ENCODE results near the gene TELO2.

TELO2 gene

DNA sequence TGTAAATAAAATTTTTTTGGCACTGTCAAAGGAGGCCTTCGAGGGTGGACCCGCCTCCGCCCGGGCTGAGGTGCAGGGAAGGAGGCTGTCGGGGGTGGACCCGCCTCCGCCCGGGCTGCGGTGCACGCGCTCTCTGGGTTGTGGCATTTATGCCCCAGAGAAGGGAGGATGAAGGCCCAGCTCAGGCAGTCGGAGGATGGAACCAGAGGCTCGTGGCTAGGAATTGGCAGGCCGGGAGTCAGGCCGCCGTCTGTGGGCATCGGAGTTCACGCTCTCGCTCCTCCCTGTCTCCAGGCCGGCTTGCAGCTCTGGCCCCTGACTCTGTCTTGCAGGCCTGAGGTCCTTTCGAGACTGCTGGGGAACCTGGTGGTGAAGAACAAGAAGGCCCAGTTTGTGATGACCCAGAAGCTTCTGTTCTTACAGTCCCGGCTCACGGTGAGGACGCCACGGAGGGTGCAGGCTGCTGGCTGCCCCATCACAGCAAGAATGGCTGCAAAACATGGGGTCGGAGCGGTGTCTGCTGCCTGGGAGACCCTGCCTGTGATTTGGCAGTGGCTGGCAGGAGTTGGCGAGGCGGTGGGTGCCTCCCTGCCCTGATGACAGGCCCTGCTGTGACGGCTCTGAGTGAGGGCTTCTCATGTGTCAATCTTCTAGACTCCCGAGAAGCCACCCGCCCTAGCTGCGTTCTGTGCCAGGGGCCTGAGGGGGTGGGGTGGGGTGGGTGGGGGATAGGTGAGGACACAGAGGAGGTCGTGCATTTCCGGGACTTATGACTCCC, 5.9 kb downstream of the TELO2 start:
- no peak for DNase-seq

DNA sequence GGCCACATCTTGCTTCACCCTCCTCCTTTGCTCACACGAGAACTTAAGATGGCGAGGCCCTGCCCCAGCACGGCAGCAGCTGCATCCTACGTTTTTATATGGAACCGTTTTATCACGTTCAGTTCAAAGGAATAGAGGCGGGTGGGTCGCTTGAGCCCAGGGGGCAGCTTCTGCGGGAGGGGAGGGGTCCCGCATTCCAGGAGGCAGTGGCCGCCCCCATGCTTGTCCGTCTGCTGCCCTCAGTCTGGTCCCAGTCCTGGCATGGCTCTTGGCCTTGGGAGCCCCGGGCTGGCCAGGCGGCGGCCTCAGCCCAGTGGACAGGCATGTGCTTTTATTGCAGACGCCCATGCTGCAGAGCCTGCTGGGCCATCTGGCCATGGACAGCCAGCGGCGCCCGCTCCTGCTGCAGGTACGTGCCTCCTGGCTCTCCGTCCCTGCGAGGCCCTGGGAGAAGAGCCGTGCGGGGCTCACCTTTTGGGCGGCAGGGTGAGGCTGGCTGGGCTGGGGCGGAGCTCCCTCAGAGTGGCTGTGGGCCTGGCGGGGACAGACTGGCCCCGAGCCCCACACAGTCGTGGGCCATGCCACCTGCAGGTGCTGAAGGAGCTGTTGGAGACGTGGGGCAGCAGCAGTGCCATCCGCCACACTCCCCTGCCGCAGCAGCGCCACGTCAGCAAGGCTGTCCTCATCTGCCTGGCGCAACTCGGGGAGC, 6.8 kb downstream of the TELO2 start:
- DNase-seq = no peak

DNA sequence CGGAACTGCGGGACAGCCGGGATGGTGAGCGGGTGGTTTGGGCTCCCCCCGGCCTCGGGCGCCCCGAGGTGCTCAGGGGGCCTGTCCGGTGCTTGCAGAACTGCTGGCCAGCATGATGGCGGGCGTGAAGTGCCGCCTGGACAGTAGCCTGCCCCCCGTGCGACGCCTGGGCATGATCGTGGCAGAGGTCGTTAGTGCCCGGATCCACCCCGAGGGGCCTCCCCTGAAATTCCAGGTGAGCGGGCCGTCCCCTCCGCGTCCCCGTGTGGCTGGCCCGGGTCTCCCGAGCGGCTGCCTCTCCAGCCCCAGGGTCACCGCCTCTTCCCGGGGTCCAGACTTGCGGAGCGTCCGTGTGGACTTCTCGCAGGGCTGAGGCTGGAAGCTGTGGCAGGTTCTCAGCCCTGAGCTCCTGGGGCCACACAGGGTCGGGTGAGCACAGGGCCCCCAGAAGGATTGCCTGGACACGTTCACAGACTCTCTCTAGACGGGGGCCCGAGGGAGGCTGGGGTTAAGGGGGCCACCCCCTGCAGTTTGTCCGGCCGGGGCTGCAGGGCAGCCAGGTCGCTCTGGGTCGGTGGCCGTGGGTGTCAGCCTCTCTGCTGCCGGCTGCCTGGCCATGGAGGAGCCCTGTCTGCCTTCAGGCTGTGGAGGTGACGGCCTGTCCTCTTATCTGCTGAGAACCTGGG, 7.4 kb downstream of the TELO2 start:
- no peak for DNase-seq

DNA sequence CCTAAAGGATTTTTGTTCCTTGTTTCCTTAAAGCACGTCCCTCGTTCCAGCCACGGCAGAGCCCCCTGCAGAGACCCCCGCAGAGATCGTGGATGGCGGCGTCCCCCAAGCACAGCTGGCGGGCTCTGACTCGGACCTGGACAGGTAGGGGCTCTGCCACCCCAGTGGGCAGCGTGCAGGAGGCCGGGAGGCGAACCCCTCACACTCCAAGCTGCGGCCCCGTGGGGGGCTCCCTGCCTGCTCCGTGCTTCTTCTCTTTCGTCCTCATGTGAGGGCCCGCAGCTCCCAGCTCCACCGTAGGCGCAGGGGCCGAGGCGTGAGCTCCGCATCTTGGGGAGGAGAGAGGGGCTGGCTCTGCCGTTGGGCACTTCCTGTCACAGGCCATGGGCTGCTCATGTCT, 8.5 kb downstream of the TELO2 start:
- DNase-seq = no peak

DNA sequence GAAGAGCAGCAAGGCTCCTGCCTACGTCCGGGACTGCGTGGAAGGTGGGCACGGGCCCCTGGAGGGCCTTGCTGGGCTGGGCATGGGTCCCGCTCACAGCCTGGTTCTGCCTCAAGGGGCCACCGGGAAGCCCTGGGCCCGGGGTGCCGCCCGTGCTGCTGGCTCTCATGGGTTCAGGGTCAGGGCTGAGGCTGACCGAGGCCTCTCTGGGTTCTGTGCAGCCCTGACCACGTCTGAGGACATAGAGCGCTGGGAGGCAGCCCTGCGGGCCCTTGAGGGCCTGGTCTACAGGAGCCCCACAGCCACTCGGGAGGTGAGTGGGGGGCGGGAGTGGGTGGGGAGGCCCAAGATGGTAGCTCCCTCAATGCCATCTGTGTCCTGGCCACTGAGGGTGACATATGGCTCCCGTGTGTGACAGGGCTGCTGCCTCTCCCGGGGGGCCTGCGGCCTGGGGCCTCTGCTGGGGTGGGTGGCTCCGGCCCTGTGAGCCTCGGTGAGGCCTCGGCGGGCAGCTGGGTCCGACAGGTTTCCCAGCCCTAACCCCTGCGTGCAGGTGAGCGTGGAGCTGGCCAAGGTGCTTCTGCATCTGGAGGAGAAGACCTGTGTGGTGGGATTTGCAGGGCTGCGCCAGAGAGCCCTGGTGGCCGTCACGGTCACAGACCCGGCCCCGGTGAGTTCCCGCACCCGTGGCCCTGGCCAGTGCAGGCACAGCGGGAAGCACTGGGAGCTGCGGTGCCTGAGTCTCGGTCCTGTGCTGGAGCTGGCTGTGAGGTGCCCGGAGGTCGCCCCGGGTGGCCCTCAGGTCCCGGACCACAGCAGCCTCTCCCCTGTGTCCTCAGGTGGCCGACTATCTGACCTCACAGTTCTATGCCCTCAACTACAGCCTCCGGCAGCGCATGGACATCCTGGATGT, 9.2 kb downstream of the TELO2 start:
- no peak for DNase-seq

DNA sequence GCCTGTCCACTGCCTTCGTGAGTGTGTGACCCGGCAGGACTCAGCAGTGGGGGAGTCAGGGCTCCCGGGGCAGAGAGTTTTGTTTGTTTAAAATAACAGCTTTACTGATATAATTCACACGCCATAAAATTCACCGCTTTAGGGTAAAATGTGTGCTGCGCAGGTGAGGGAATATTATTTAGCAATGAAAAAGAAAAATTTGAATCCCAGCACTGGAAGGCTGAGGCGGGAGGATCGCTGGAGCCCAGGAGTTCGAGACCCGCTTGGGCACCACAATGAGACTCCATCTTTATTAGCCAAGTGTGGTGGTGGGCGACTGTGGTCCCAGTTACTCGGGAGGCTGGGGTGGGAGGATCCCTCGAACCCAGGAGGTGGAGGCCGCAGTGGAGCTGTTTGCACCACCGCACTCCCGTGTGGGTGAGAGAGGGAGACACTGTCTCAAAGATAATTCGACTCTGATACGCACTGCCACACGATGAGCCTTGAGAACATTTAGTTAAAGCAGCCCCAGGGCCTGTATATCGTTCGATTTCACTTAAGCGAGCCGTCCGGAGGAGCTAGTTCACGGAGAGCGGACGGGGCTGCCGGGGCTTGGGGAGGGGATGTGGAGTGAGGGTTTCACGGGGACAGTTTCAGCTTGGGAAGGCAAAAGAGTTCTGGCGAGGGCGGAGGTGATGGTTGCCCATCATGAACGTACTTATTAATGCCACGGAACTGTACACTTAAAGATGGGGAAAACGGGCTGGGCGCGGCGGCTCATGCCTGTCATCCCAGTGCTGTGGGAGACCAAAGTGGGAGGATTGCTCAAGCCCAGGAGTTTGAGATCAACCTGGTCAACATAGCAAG, 10.2 kb downstream of the TELO2 start:
- no peak for DNase-seq

DNA sequence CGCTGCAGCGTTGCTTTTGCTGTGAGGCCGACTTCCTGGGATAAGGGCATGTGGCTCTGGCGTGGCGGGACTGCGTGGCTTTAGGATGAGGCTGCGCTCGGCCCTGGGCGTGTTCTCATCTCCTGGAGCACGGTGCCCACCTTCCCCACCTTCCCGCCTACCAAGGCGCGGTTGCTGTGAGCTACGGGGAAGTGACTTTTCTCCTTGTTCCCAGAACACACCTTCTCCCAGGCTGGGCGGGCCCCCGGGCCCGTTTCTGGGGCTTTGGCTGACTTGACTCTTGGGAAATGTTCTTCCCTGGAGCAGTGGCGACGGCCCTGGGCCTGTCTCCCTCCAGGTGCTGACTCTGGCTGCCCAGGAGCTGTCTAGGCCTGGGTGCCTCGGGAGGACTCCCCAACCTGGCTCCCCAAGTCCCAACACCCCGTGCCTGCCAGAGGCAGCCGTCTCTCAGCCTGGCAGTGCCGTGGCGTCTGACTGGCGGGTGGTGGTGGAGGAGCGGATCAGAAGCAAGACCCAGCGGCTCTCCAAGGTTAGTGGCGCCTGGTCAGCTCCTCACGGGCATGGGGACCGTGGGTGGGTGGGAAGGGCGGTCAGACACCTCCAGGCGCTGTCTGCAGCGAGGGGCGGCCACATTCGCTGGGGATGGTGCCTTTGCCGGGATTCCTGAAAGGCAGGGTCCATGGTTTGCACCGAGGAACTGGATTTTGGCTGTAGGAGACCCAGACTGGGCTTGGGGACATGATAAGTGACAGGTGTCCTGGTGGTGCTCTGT, 12.1 kb downstream of the TELO2 start:
- no peak for DNase-seq

DNA sequence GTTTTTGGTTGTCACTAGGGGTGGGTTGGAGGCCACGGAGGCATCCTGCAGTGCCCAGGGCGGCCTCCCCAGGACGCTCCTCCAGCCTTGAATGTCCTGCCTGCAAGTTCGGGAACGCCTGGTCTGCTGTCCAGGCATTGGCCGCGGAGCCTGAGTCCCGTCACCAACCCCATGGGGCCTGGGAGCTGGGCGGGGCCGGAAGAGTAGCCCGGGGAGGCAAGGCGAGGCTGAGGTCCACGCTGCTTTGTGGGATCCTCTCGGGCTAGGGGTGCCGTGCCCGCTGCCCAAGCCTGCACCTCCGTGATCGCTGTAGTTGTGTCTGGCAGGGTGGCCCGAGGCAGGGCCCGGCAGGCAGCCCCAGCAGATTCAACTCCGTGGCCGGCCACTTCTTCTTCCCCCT, 12.8 kb downstream of the TELO2 start:
- no peak for DNase-seq

DNA sequence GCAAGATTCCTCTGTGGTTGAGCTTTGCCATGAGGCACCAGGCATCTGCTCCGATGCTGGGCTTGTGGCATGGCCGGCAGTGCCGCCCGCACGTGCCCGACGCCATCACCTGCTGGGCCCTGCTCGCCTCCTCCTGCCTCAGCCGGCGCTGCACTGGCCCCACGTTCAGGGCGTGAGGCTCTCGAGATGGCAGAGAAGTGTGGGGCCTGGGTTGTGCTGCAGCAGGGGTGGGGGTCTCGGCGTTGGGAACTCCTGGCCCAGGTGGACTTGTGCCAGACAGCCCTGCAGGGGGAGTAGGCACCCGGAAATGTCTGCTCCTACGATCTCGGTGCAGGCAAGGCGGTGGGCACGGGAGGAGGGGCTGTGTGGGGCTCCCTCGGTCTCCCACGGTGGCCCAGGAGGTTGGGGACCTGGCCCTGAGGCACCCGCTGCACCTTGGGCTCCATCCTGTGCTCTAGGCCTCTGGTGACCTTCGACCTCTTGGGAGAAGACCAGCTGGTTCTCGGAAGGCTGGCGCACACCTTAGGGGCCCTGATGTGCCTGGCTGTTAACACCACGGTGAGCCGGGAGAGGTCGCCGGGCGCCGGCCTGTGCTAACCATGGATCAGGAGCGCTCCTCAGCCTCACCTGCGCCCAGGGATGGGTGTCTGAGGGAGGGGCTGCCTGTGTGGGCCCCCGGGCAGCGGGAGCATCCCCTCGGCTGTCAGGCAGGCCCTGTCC, 13.5 kb downstream of the TELO2 start:
- DNase-seq = no peak

DNA sequence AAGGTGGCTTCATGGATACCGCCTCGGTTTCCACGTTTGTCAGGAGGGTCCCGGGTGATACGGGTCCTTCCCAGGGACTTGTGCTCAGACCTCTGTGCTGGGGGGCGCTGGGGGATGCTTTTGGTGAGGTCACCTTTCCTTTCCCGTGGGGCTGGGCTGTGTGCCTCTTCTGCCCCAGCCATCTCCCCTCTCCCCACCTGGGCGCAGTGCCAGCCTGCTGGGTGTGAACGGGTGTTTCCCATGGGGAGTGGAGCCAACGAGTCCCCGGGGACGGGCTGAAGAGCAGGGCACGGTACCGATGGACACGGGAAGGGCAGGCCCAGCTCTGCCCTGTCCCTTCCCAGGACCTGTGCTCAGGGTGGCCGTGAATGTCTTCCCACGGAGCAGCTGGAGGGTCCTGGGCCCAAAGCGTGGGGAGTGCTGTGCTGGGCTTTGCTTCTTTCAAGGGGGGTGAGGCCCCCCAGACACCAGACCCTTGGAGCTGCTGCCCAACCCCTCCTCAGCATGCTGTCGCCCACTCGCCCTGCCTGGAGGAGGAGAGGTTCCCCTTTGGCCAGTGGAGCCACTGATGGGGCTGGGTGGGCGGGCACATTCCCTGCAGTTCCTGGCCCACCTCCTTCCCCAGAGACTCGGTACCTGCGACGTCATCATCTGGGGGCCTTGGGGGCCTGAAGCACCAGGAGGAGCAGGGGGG, 15.5 kb downstream of the TELO2 start:
- no peak for DNase-seq

DNA sequence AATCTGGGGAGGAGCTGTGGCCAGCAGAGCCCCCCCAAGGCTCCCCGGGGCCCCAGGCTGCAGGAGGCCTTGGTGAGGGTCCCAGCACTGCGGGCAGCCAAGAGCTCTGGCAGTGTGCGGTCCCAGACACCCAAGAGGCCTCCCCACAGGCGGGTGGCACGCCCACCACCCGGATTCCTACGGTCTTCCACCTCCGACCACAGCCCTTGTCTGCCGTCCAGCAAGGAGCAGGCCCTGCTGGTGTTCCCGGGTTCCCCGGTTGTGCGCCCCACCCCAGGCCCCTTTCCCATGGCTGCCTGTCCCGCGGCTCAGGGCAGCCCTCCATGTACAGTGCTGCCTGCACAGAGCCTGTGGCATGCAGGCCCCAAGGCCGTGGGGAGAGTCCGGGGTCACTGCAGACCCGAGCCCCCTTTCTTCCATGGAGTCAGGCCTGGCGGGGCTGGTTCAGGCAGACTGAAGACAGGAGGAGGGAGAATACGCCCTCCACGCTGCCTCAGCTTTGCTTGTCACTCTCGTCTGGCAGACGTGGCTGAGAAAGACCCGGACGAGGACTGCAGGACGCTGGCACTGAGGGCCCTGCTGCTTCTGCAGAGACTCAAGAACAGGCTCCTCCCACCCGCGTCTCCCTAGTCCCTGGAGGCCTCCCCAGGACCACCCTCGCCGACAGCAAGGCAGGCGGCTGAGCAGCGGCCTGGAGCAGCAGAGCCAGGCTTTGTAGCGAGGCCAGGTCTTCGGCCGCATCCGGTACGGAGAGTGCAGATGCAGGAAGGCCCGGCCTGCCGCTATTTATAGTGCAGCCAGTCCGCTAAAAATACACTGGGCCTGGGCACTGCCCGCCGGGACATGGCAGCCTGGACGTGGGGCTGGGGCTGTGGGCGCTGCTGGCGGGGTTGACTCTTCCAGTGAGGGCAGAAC, 16.4 kb downstream of the TELO2 start:
- DNase-seq = peak in 4 of 56 donors; percentile 24 to 34 (median 30)

DNA sequence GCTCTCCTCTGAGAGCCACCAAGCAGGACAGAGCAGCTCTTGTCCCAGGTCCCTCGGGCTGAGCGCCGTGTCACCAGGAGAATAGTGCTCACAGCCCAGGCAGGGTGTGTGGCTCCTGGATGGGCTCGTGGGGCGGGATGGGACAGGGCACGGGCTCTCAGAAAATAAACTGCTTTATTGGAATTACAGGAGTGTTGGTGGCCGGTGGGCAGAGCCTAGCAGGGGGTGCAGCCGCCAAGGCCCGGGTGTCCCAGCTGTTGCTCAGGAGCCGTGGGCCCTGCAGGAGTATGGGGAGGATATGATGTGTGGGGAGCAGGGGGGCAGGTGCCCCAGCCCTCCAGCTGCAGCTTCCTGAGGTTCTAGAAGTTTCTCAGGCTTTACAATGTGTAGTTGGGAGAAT, 17.1 kb downstream of the TELO2 start:
- no peak for DNase-seq

DNA sequence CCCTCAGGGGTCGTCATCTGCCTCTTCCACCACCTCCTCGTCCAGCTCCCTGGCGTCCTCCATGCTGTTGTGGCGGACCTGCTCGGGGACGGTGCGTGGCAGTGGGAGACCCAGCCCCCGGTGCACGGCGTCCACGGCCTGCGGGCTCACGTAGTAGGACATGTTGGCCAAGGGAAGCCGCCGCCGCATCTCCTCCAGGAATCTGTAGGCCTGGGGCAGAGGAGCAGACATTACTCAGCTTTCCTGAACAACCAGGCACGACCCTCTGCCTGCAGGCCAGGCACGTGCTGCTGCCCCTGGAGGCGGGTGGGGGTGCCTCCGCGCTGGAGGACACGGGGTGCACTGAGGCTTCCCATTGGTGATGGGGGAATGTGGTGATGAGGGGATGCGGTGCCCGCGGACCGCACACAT, 17.8 kb downstream of the TELO2 start:
- DNase-seq = no peak

DNA sequence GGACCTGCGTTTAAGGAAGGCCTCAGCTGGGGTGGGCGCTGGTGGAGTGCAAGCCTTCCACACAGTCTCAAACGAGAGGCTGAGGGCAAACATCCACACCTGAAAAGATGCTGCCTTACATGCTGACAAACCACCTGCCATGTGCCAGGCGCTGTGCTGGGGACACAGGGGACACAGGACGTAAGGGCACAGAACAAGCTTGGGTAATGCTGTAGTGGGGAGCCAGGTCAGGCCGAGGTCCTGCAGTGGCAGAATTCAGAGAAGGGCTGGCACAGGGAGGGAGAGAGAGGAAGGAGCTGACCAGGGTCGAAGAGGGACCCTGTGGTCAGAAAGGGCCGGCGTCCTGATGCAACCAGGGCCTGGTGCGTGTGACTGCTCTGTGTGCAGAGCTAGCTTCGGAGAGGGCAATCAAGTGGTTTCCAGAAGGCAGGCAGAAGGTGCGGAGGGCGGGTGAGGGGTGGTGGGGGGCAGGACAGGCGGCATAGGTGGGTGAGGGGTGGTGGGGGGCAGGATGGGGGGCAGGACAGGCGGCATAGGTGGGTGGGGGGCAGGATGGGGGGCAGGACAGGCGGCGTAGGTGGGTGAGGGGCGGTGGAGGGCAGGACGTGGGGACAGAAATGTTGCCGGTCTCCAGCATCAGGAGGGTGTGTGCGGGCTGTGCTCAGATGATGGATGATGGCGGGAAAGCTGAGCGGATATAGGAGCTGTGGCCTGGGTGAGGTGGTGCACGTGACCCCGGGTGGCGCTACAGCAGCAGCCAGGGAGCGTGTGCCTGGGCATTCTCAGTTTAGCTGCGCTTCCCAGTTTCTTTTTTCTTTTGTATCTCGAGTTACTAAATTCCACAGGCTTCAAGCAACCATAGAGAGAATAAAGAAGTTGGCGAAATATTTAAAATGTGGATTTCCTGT, 18.8 kb downstream of the TELO2 start:
- DNase-seq = no peak

DNA sequence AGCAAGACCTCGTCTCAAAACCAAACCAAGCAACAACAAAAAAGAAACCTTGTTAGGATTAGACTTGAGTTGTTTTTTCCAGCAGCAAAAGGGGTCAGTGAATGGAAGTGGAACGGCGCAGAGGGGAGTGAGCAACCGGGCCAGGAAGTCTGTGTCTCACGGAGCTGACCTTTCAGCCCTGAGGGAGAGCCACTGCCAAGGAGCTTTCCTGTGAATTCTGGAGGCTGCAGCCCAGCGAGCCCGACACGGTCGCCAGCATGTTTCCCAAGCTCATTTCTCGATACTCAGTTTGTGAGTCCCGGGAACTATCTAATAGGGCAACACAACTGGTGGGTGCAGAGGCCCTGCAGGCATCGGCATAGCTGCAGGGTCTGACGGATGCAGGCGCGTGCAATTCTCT, 19.6 kb downstream of the TELO2 start:
- no peak for DNase-seq

DNA sequence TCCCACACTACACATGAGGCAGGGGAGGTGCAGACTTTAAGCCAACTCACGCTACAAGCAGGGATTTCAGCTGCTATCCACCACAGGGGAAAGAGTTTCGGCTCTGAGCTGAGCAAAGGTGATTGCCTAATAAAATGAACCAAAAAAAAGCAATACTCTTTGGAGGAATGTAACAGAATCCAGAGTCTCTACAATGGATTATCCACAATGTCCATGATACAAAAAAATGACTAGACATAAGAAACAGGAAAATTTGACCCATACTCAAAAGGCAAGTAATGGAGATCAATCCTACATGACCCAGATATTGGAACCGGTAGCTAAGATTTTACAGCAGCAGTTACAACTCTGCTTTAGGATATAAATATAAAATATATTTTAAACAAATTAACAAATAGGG, 21.3 kb downstream of the TELO2 start:
- DNase-seq = no peak
